ENCODE measurements around the gene XPC.

GRCh38 chr3:14126887-14127505 lies 51.4 kb downstream of the XPC start:
- TF ChIP-seq CTCF (IDR thresholded peaks at IDR 0.05; ENCODE audit: extremely low read depth in 1 of 2, insufficient read depth in 1 of 2, low read depth in 1 of 2, low read length in 2 of 2) (no peak), MAX (IDR thresholded peaks at IDR 0.05; ENCODE audit: insufficient read depth, insufficient read length) (no peak), EZH2 (IDR thresholded peaks at IDR 0.05; ENCODE audit: borderline replicate concordance, low read depth, low read length, severe bottlenecking) (no peak), POLR2AphosphoS5 (IDR thresholded peaks at IDR 0.05; ENCODE audit: insufficient read depth, low read depth, low read length) (no peak)

Data from endothelial cell of umbilical vein (primary cell).